ENCODE data around the gene PVRIG.
"Not testable (repeated sequence)": the region's sequence is repeated elsewhere in the genome, so short reads cannot be mapped to it uniquely, and the experiment has no call there.

DNA sequence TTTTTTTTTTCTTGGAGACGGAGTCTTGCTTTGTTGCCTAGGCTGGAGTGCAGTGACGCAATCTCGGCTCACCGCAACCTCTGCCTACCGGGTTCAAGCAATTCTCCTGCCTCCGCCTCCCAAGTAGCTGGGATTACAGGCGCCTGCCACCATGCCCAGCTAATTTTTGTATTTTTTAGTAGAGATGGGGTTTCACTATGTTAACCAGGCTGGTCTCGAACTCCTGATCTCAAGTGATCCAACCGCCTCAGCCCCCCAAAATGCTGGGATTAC lies 27.1 kb downstream of the PVRIG start:
- TF ChIP-seq, protein P1, sequence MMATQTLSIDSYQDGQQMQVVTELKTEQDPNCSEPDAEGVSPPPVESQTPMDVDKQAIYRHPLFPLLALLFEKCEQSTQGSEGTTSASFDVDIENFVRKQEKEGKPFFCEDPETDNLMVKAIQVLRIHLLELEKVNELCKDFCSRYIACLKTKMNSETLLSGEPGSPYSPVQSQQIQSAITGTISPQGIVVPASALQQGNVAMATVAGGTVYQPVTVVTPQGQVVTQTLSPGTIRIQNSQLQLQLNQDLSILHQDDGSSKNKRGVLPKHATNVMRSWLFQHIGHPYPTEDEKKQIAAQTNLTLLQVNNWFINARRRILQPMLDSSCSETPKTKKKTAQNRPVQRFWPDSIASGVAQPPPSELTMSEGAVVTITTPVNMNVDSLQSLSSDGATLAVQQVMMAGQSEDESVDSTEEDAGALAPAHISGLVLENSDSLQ (IDR thresholded peaks at IDR 0.05): not testable (repeated sequence)
- not testable (repeated sequence) for TF ChIP-seq ELF4 (IDR thresholded peaks at IDR 0.05)
